HFFc6 (cell line): ENCODE results near the gene NPAS3. TPM values are rescaled to one million over a fixed set of nuclear protein-coding genes. Genes with fewer than 3 reads are reported as not detected.

ENCODE experiments used
- DNase-seq: peaks from one replicate; pipeline ENCODE4 v3.0.0-alpha.2; 2018
- H3K27ac Mint-ChIP-seq: 2 replicates; pipeline ENCODE4 v1.8.0; 2020; ENCODE audit warnings: mild to moderate bottlenecking, mixed read lengths
- H3K27me3 Mint-ChIP-seq: 2 replicates; pipeline ENCODE4 v1.8.0; 2021; ENCODE audit warnings: mild to moderate bottlenecking, moderate library complexity, mixed read lengths; ENCODE audit not compliant: insufficient read depth
- H3K36me3 Mint-ChIP-seq: 2 replicates; pipeline ENCODE4 v1.8.0; 2021; ENCODE audit warnings: low read depth, mixed read lengths
- H3K4me1 Mint-ChIP-seq: 2 replicates; pipeline ENCODE4 v1.8.0; 2020; ENCODE audit warnings: low read depth, mixed read lengths
- H3K4me3 Mint-ChIP-seq: 2 replicates; pipeline ENCODE4 v1.8.0; 2020; ENCODE audit warnings: mild to moderate bottlenecking, moderate library complexity, mixed read lengths
- H3K9me3 Mint-ChIP-seq: 2 replicates; pipeline ENCODE4 v1.8.0; 2020; ENCODE audit warnings: mild to moderate bottlenecking, mixed read lengths
- CTCF ChIP-seq: fragments of 200-600 bp; sonication (generic); IDR thresholded peaks from 2 replicates; pipeline ENCODE4 v1.5.0; 2021; ENCODE audit warnings: antibody characterized with exemption, mild to moderate bottlenecking
- total RNA-seq, 6 experiments: library from RNA; stranded (reverse); fragmentation: NEBNext Ultra II Directional; extraction: Animal tissue kit (Norgen Biotek cat#: 25700); gene quantifications; 2 replicates in 1 of 6; 3 replicates in 5 of 6; pipeline ENCODE4 v1.2.3, GENCODE V29; 2021

NPAS3 gene
- total RNA-seq, 6 experiments from 2014 or later: not detected

- Mint-ChIP-seq H3K4me1 (no peaks in the 10 kb centered on the region), H3K27ac (no peak overlapping the region), H3K36me3 (no peaks in the 10 kb centered on the region), H3K27me3 (peaks cover 10% of the 10 kb centered on the region; the same call in 1 of the 2 replicates), H3K9me3 (no peaks in the 10 kb centered on the region), H3K4me3 (no peak overlapping the region)
- no peak for DNase-seq
- no peak for TF ChIP-seq CTCF
Measured at GRCh38 chr14:32980902-32981501, 42.3 kb downstream of the NPAS3 start.

GRCh38 chr14:32984241-32984930 is 45.7 kb downstream of the NPAS3 start:
- Mint-ChIP-seq H3K27ac (no peak overlapping the region), H3K9me3 (no peaks in the 10 kb centered on the region), H3K27me3 (peaks cover 5% of the 10 kb centered on the region; the same call in 1 of the 2 replicates), H3K4me1 (no peaks in the 10 kb centered on the region), H3K4me3 (no peak overlapping the region), H3K36me3 (no peaks in the 10 kb centered on the region)
- no peak for DNase-seq
- TF ChIP-seq CTCF: no peak

- no peaks in the 10 kb centered on the region for H3K9me3 Mint-ChIP-seq
- H3K27ac Mint-ChIP-seq: no peak overlapping the region
- no peak for TF ChIP-seq CTCF
- DNase-seq: no peak
- no peaks in the 10 kb centered on the region for H3K36me3 Mint-ChIP-seq
- H3K4me3 Mint-ChIP-seq: no peak overlapping the region
- no peaks in the 10 kb centered on the region for H3K4me1 Mint-ChIP-seq
- peaks cover 5% of the 10 kb centered on the region; the same call in 1 of the 2 replicates for H3K27me3 Mint-ChIP-seq
Measured at GRCh38 chr14:32985866-32986265, 47.2 kb downstream of the NPAS3 start.

- no peak for TF ChIP-seq CTCF
- Mint-ChIP-seq H3K36me3 (no peaks in the 10 kb centered on the region), H3K4me1 (no peaks in the 10 kb centered on the region), H3K27ac (no peak overlapping the region), H3K9me3 (no peaks in the 10 kb centered on the region), H3K27me3 (peaks cover 5% of the 10 kb centered on the region; the same call in 1 of the 2 replicates), H3K4me3 (no peak overlapping the region)
- no peak for DNase-seq
Measured at GRCh38 chr14:32986791-32987540, 48.3 kb downstream of the NPAS3 start.

GRCh38 chr14:32991691-32992090 is 53.0 kb downstream of the NPAS3 start:
- Mint-ChIP-seq H3K9me3 (no peaks in the 10 kb centered on the region), H3K27me3 (peaks cover 4% of the 10 kb centered on the region; the same call in 1 of the 2 replicates)
- DNase-seq: no peak

More at GRCh38 chr14:32991691-32992090, 53.0 kb downstream of the NPAS3 start:
- no peaks in the 10 kb centered on the region for H3K4me1 Mint-ChIP-seq
- H3K4me3 Mint-ChIP-seq: no peak overlapping the region
- no peaks in the 10 kb centered on the region for H3K36me3 Mint-ChIP-seq
- no peak overlapping the region for H3K27ac Mint-ChIP-seq
- no peak for TF ChIP-seq CTCF
